Adrenal gland (tissue), 12 donors: ENCODE measurements around the gene RAB33B. TPM values are rescaled to one million over a fixed set of nuclear protein-coding genes. Genes with fewer than 3 reads are reported as not detected.

ENCODE experiments used
- DNase-seq, 7 donors: peaks; one replicate each; pipeline ENCODE4 v3.0.0-alpha.2; 2019 to 2020
- H3K27ac ChIP-seq, 5 donors: fragments of 200-600 bp; sonication (generic) in 4 of 5; 1 replicate in 3 of 5; 2 replicates in 2 of 5; pipeline versions ENCODE4 v1.5.1 to v1.8.0; 2016 to 2020; ENCODE audit warnings: mild to moderate bottlenecking in 1 of 5
- H3K27me3 ChIP-seq: fragments of 200-600 bp; 2 replicates; pipeline ENCODE4 v1.8.0; 2021
- H3K36me3 ChIP-seq, 2 donors: fragments of 200-600 bp; replicated peaks in 1 of 2; 1 replicate in 1 of 2; 2 replicates in 1 of 2; pipeline versions ENCODE4 v1.5.1 to v1.8.0; 2018 to 2022
- H3K4me1 ChIP-seq, 2 donors: fragments of 200-600 bp; replicated peaks in 1 of 2; 1 replicate in 1 of 2; 2 replicates in 1 of 2; pipeline versions ENCODE4 v1.5.1 to v1.8.0; 2018 to 2021
- H3K4me3 ChIP-seq, 4 donors: fragments of 200-600 bp; sonication (generic) in 3 of 4; one replicate each; pipeline ENCODE4 v1.5.1; 2016 to 2018
- H3K9me3 ChIP-seq, 3 donors: fragments of 200-600 bp; sonication (generic) in 1 of 3; replicated peaks in 1 of 3; 1 replicate in 2 of 3; 2 replicates in 1 of 3; pipeline versions ENCODE4 v1.5.1 to v1.8.0; 2016 to 2021
- CTCF ChIP-seq, 6 experiments: fragments of 450-650 bp in 4 of 6; fragments of 200-600 bp in 2 of 6; sonication (generic) in 1 of 6; IDR thresholded peaks; 1 replicate in 5 of 6; 2 replicates in 1 of 6; pipeline versions ENCODE4 v1.5.1 to v1.8.0; 2016 to 2021; ENCODE audit warnings: antibody characterized with exemption in 6 of 6, mild to moderate bottlenecking in 2 of 6, moderate library complexity in 1 of 6
- POLR2A ChIP-seq, 2 donors: fragments of 450-650 bp; IDR thresholded peaks; one replicate each; pipeline ENCODE4 v1.6.1; 2017; ENCODE audit warnings: antibody characterized with exemption in 2 of 2, mild to moderate bottlenecking in 2 of 2, moderate library complexity in 1 of 2
- WGBS, 4 donors: extraction: QIAGEN DNeasy Blood & Tissue Kit in 2 of 4; methylation state at CpG; one replicate each; pipeline versions ENCODE4 v1.1.5 to v1.1.7; 2013 to 2017; 5-methylcytosine and 5-hydroxymethylcytosine counted together
- intact Hi-C, 2 donors: fragments of 100-400 bp; cut with DNase I; formaldehyde crosslinking; loops; one replicate each; pipeline versions ENCODE4 v1.14.1 to v1.15.0; 2022 to 2023
- polyA plus RNA-seq, 3 donors: library from polyadenylated mRNA; stranded (reverse); fragments of 200-250 nt in 2 of 3; fragments of 350-450 nt in 1 of 3; fragmentation: Illumina TruSeq in 1 of 3; extraction: RNeasy Lipid Tissue Mini Kit (QIAGEN cat#74804) in 1 of 3; gene quantifications; one replicate each; pipeline ENCODE4 v1.2.3, GENCODE V29; 2013 to 2014
- total RNA-seq, 9 donors: library from RNA; depleted of rRNA in 4 of 9; stranded (reverse); fragments of >200 nt in 4 of 9; fragments of 120-200 nt in 1 of 9; fragmentation: NEBNext Ultra II Directional in 1 of 9; extraction: Animal tissue kit (Norgen Biotek cat#: 25700) in 1 of 9; gene quantifications; one replicate each; pipeline versions ENCODE4 v1.1.0 to v1.2.4, GENCODE V29; 2013 to 2023
- donor health status: healthy with polysubstance abuse.
- donor health status: Bipolar disorder and iron deficiency.
- donor health status: DM: yes; HTN: yes; CAD: no.
- donor health status: DM: no; HTN: no; CAD: no.
- donor health status: DM: no; HTN: no; CAD: no.
- donor health status: DM: yes; HTN: yes; CAD: no.

Gene RAB33B
- total and polyA plus RNA-seq, 12 donors, result 2.0 to 9.4 (median 6.3) TPM

- intact Hi-C loops, result loop anchor here in 1 of 2 donors (10.0 kb wide), 1 partner anchor 152 kb away; no protein-coding TSS in a partner anchor
- Histone ChIP-seq H3K4me1 (no peaks in the 10 kb centered on the region), H3K4me3 (no peak overlapping the region), H3K9me3 (no peaks in the 10 kb centered on the region), H3K27ac (no peak overlapping the region), H3K27me3 (no peaks in the 10 kb centered on the region), H3K36me3 (no peaks in the 10 kb centered on the region)
- DNase-seq, result no peak
- 82 to 87% (median 84%) methylated on average over 4 of the region's 4 CpGs for WGBS, 4 donors
- TF ChIP-seq CTCF (IDR thresholded peaks at IDR 0.05) (no peak), POLR2A (IDR thresholded peaks at IDR 0.05) (no peak)
Measured at GRCh38 chr4:139493176-139493575, 39.3 kb downstream of the RAB33B start.

DNA sequence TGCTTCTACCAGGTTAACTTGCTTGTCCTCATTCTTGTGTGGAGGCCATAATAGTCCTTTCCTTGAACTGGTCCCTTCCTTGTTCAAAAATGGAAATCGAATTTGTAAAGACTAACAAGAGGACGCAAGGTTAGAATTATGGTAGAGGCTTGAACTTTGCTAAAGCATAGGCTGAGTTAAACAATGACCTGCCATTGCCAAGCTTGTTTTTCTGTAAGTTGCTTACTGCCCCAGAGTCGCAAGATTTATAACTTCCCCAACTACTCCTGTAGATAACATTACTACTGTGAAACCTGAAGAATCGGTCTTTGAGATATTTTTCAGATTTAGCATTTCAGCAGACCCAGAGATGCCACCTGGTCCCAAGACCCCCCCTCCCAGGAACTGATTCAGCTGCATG is 45.3 kb downstream of the RAB33B start:
- Histone ChIP-seq H3K4me1 (no peaks in the 10 kb centered on the region), H3K27me3 (no peaks in the 10 kb centered on the region), H3K27ac (no peak overlapping the region), H3K9me3 (no peaks in the 10 kb centered on the region), H3K36me3 (no peaks in the 10 kb centered on the region), H3K4me3 (no peak overlapping the region)
- WGBS, 4 donors, result 66 to 73% (median 70%) methylated on average over 4 of the region's 4 CpGs
- TF ChIP-seq CTCF (IDR thresholded peaks at IDR 0.05), result no peak
- TF ChIP-seq POLR2A (IDR thresholded peaks at IDR 0.05), result no peak
- DNase-seq, result no peak
- intact Hi-C loops, result loop anchor here in 1 of 2 donors (10.0 kb wide), 1 partner anchor 146 kb away; no protein-coding TSS in a partner anchor

DNA sequence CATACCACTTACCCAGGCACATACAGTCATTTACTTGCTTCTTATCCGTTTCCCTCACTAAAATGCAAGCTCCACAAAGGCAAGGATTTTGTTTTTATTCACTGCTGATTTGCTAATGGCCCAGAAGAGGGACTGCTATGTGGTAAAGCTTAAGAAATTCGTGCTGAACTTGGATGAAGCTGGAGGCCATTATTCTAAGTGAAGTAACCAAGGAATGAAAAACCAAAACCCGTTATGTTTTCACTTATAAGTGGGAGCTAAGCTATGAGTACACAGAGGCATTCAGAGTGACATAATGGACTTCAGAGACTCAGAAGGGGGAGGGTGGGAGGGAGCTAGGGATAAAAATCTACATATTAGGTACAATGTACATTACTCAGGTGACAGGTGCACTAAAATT is 47.2 kb downstream of the RAB33B start:
- intact Hi-C loops, result loop anchor here in 1 of 2 donors (10.0 kb wide), 1 partner anchor 54 kb away; the partner anchor contains the start of gene SETD7

GRCh38 chr4:139501527-139501926 is 47.6 kb downstream of the RAB33B start:
- no peak overlapping the region for H3K4me3 ChIP-seq
- H3K4me1 ChIP-seq, result no peaks in the 10 kb centered on the region
- no peak for TF ChIP-seq POLR2A (IDR thresholded peaks at IDR 0.05)
- TF ChIP-seq CTCF (IDR thresholded peaks at IDR 0.05), result no peak
- no peak overlapping the region for H3K27ac ChIP-seq
- WGBS, 4 donors, result 82 to 91% (median 90%) methylated on average over 6 of the region's 6 CpGs
- DNase-seq, result no peak
- H3K27me3 ChIP-seq, result no peaks in the 10 kb centered on the region
- H3K9me3 ChIP-seq, result no peaks in the 10 kb centered on the region
- H3K36me3 ChIP-seq, result no peaks in the 10 kb centered on the region
- intact Hi-C loops, result loop anchor here in 1 of 2 donors (10.0 kb wide), 1 partner anchor 53 kb away; the partner anchor contains the start of gene SETD7

More for the DNA sequence above, 47.2 kb downstream of the RAB33B start:
- no peaks in the 10 kb centered on the region for H3K9me3 ChIP-seq
- H3K4me3 ChIP-seq, result no peak overlapping the region
- H3K27me3 ChIP-seq, result no peaks in the 10 kb centered on the region
- H3K36me3 ChIP-seq, result no peaks in the 10 kb centered on the region
- TF ChIP-seq CTCF (IDR thresholded peaks at IDR 0.05), result no peak
- TF ChIP-seq POLR2A (IDR thresholded peaks at IDR 0.05), result no peak
- no peaks in the 10 kb centered on the region for H3K4me1 ChIP-seq
- no peak for DNase-seq
- 57 to 70% (median 60%) methylated on average over 3 of the region's 3 CpGs for WGBS, 4 donors
- H3K27ac ChIP-seq, result no peak overlapping the region
